ENCODE results near the gene PPIP5K2.

The PPIP5K2 gene

DNA sequence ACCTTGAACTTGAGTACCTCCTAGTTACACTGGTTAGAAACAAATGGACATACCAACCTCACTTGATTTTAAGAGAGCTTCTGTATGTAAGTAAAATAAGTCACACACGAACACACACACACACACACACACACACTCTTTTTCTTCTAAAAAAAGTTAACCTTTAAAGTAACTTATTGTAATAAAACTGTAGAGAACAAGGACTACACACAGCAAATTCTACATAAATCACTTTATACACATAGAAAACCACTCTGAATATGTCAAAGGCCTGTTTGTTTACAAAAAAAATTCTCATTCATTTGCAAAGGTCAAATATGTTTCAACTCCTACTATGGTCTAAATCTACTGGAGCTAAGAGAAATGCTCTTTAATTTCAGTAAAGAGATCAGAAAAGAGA lies 29.3 kb upstream of the PPIP5K2 start:
- DNase-seq (ENCODE audit: extremely low spot score) = no peak
- no peak for TF ChIP-seq FOXM1 (IDR thresholded peaks at IDR 0.05; ENCODE audit: borderline replicate concordance)
- TF ChIP-seq FOXK2 (IDR thresholded peaks at IDR 0.05) = no peak
- TF ChIP-seq HDGF (IDR thresholded peaks at IDR 0.05; ENCODE audit: borderline replicate concordance) = no peak
- TF ChIP-seq, protein P1, sequence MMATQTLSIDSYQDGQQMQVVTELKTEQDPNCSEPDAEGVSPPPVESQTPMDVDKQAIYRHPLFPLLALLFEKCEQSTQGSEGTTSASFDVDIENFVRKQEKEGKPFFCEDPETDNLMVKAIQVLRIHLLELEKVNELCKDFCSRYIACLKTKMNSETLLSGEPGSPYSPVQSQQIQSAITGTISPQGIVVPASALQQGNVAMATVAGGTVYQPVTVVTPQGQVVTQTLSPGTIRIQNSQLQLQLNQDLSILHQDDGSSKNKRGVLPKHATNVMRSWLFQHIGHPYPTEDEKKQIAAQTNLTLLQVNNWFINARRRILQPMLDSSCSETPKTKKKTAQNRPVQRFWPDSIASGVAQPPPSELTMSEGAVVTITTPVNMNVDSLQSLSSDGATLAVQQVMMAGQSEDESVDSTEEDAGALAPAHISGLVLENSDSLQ (IDR thresholded peaks at IDR 0.05) = no peak
- no peak for TF ChIP-seq TARDBP (IDR thresholded peaks at IDR 0.05)
- no peak for TF ChIP-seq BHLHE40 (IDR thresholded peaks at IDR 0.05; ENCODE audit: borderline replicate concordance)
- no peak for TF ChIP-seq ELF4 (IDR thresholded peaks at IDR 0.05)
- no peak for TF ChIP-seq L3MBTL2 (conservative IDR thresholded peaks at IDR 0.05)
- TF ChIP-seq SUZ12 (IDR thresholded peaks at IDR 0.05) = no peak
- TF ChIP-seq SP1 (IDR thresholded peaks at IDR 0.05) = no peak
- no peak for TF ChIP-seq ARNT (IDR thresholded peaks at IDR 0.05)
- TF ChIP-seq FOXA1 (IDR thresholded peaks at IDR 0.05) = no peak
- no peak for TF ChIP-seq NFRKB (IDR thresholded peaks at IDR 0.05)
- no peak for TF ChIP-seq CTBP1 (IDR thresholded peaks at IDR 0.05; ENCODE audit: borderline replicate concordance)
- no peak for TF ChIP-seq LEF1 (IDR thresholded peaks at IDR 0.05; ENCODE audit: borderline replicate concordance)
- TF ChIP-seq ZNF384 (IDR thresholded peaks at IDR 0.05) = no peak
- POLR2A ChIA-PET = no interaction called here
- CTCF ChIA-PET = no interaction called here

DNA sequence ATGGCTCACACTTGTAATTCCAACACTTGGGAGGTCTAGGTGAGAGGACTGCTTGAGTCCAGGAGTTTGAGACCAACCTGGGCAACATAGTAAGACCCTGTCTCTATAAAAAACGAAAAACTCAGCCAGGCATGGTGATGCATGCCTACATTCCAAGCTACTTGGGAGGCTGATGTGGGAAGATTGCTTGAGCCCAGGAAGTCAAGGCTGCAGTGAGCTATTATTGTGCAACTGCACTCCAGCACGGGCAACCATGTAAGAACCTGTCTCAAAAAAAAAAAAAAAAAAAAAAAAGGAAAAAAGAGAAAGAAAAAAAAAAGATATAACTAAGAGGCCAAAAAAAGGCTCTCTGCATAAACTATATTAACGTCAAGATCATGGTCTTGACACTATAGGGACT lies 27.4 kb upstream of the PPIP5K2 start:
- POLR2A ChIA-PET = no interaction called here
- no peak for DNase-seq (ENCODE audit: extremely low spot score)
- CTCF ChIA-PET = interaction anchor here (0.6 kb wide), 1 partner anchor 46 kb away, joined by 3 read pairs; no protein-coding TSS in a partner anchor
- TF ChIP-seq BHLHE40 (IDR thresholded peaks at IDR 0.05; ENCODE audit: borderline replicate concordance) = no peak
- no peak for TF ChIP-seq HDGF (IDR thresholded peaks at IDR 0.05; ENCODE audit: borderline replicate concordance)
- no peak for TF ChIP-seq LEF1 (IDR thresholded peaks at IDR 0.05; ENCODE audit: borderline replicate concordance)
- no peak for TF ChIP-seq CTBP1 (IDR thresholded peaks at IDR 0.05; ENCODE audit: borderline replicate concordance)
- no peak for TF ChIP-seq SP1 (IDR thresholded peaks at IDR 0.05)
- no peak for TF ChIP-seq FOXA1 (IDR thresholded peaks at IDR 0.05)
- TF ChIP-seq ELF4 (IDR thresholded peaks at IDR 0.05) = no peak
- no peak for TF ChIP-seq NFRKB (IDR thresholded peaks at IDR 0.05)
- TF ChIP-seq, protein P1 (IDR thresholded peaks at IDR 0.05) = no peak

DNA sequence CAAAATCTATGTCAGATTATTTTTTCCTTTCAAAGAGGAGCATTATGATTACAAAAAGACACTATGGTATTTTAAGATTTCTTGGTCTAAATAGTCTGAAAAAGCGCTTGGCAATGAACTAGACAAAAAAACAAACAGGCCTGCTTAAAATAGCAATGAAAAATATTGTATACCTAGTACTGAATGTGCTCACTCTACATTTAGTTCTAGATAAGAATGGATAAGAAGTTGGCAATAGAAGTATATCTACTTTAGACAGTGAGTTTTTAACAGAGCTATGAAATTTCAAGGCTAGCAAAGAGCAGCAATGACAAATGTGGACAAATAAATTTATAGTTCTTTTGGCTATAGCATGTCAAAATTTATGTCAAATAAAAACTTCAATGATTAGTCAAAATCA lies 26.4 kb upstream of the PPIP5K2 start:
- ChIA-PET CTCF (no interaction called here), POLR2A (no interaction called here)
- DNase-seq (ENCODE audit: extremely low spot score) = no peak
- no peak for TF ChIP-seq HDGF (IDR thresholded peaks at IDR 0.05; ENCODE audit: borderline replicate concordance)
- TF ChIP-seq ZNF384 (IDR thresholded peaks at IDR 0.05) = no peak
- TF ChIP-seq BHLHE40 (IDR thresholded peaks at IDR 0.05; ENCODE audit: borderline replicate concordance) = no peak
- TF ChIP-seq ELF4 (IDR thresholded peaks at IDR 0.05) = no peak
- TF ChIP-seq, protein P1 (IDR thresholded peaks at IDR 0.05) = no peak
- no peak for TF ChIP-seq FOXM1 (IDR thresholded peaks at IDR 0.05; ENCODE audit: borderline replicate concordance)
- no peak for TF ChIP-seq SP1 (IDR thresholded peaks at IDR 0.05)
- no peak for TF ChIP-seq FOXA1 (IDR thresholded peaks at IDR 0.05)
- TF ChIP-seq TARDBP (IDR thresholded peaks at IDR 0.05) = no peak
- no peak for TF ChIP-seq ARNT (IDR thresholded peaks at IDR 0.05)
- no peak for TF ChIP-seq FOXK2 (IDR thresholded peaks at IDR 0.05)
- TF ChIP-seq CTBP1 (IDR thresholded peaks at IDR 0.05; ENCODE audit: borderline replicate concordance) = no peak
- TF ChIP-seq NFRKB (IDR thresholded peaks at IDR 0.05) = no peak
- no peak for TF ChIP-seq L3MBTL2 (conservative IDR thresholded peaks at IDR 0.05)
- TF ChIP-seq LEF1 (IDR thresholded peaks at IDR 0.05; ENCODE audit: borderline replicate concordance) = no peak
- TF ChIP-seq SUZ12 (IDR thresholded peaks at IDR 0.05) = no peak

DNA sequence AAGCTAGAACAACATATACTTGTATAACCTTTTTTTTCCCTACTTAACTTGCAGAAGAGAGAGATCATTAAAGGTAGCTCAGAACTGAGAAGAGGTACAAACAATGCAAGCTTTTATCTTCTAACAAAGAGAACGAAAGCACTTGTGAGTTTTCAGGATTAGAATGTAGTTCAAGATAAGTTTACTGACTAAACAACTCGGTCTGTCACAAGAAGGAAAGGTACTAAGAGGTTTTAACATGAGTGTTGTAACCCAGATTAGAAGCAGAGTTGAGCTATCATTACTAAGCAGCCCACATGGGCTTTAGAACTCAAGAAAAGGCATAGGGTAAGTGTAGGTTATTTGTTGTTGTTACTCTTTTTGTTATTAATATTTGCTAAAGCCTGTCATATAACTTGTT lies 25.4 kb upstream of the PPIP5K2 start:
- no peak for TF ChIP-seq FOXK2 (IDR thresholded peaks at IDR 0.05)
- no peak for TF ChIP-seq ARNT (IDR thresholded peaks at IDR 0.05)
- TF ChIP-seq, protein P1 (IDR thresholded peaks at IDR 0.05) = no peak
- TF ChIP-seq FOXM1 (IDR thresholded peaks at IDR 0.05; ENCODE audit: borderline replicate concordance) = no peak
- CTCF ChIA-PET = no interaction called here
- POLR2A ChIA-PET = no interaction called here
- DNase-seq (ENCODE audit: extremely low spot score) = no peak

DNA sequence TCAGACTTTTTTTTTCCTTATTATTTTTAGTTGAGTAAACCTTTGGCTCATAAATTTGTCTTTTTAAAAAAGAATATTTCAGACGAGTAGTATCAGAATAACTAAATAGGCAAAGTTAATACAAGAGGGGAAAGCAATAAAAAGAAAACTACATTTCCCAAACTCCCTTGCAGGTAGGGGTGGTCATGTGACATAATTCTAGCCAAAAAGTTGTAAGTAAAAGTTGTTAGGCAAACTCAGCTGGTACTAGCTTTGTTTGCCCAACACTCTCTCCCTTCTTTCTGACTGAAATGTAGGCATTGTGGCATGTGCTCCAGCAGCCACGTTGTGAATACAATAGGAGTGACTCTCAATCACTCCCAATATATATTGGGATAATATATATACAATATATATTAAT lies 21.1 kb upstream of the PPIP5K2 start:
- no peak for DNase-seq (ENCODE audit: extremely low spot score)
- TF ChIP-seq HDGF (IDR thresholded peaks at IDR 0.05; ENCODE audit: borderline replicate concordance) (no peak), SUZ12 (IDR thresholded peaks at IDR 0.05) (no peak), L3MBTL2 (conservative IDR thresholded peaks at IDR 0.05) (no peak), FOXM1 (IDR thresholded peaks at IDR 0.05; ENCODE audit: borderline replicate concordance) (no peak), TARDBP (IDR thresholded peaks at IDR 0.05) (no peak), ELF4 (IDR thresholded peaks at IDR 0.05) (no peak), LEF1 (IDR thresholded peaks at IDR 0.05; ENCODE audit: borderline replicate concordance) (no peak), FOXK2 (IDR thresholded peaks at IDR 0.05) (no peak), ARNT (IDR thresholded peaks at IDR 0.05) (no peak), ZNF384 (IDR thresholded peaks at IDR 0.05) (no peak), BHLHE40 (IDR thresholded peaks at IDR 0.05; ENCODE audit: borderline replicate concordance) (no peak), CTBP1 (IDR thresholded peaks at IDR 0.05; ENCODE audit: borderline replicate concordance) (no peak), SP1 (IDR thresholded peaks at IDR 0.05) (no peak), NFRKB (IDR thresholded peaks at IDR 0.05) (no peak), FOXA1 (IDR thresholded peaks at IDR 0.05) (no peak)
- TF ChIP-seq, protein P1 (IDR thresholded peaks at IDR 0.05) = no peak
- CTCF ChIA-PET = no interaction called here
- POLR2A ChIA-PET = no interaction called here

All from HEK293T (cell line).